NCI-H446 treated with DMSO at 0.1 percent for 48 hours (cell line): Measurements from ENCODE around the gene PIP4K2B.
"Not testable (repeated sequence)": the region's sequence is repeated elsewhere in the genome, so short reads cannot be mapped to it uniquely, and the experiment has no call there.

Source experiments
- DNase-seq: peaks from one replicate; lab custom pipeline; 2025; lab: John Stamatoyannopoulos, UW

The PIP4K2B gene

GRCh38 chr17:38730526-38731379, 68.6 kb downstream of the PIP4K2B start:
- DNase-seq, result no peak

GRCh38 chr17:38729886-38730525, 69.3 kb downstream of the PIP4K2B start, which contains the start of gene CISD3:
CISD3 (plus strand) TSS chr17:38730341; CDS start chr17:38730359, 18 bp downstream.
- DNase-seq, result peak; percentile 47

GRCh38 chr17:38729368-38729885, 69.9 kb downstream of the PIP4K2B start:
- no peak for DNase-seq

- no peak for DNase-seq
Observed at GRCh38 chr17:38728290-38728831, 71.0 kb downstream of the PIP4K2B start.

GRCh38 chr17:38727736-38728135, 71.6 kb downstream of the PIP4K2B start:
- no peak for DNase-seq

- DNase-seq, result not testable (repeated sequence)
Observed at GRCh38 chr17:38726145-38726544, 73.2 kb downstream of the PIP4K2B start.

- no peak for DNase-seq
Observed at GRCh38 chr17:38725066-38725465, 74.3 kb downstream of the PIP4K2B start.

- DNase-seq, result peak; percentile 56
Observed at GRCh38 chr17:38724337-38724988, 74.9 kb downstream of the PIP4K2B start.

- DNase-seq, result no peak
Observed at GRCh38 chr17:38721802-38722201, 77.6 kb downstream of the PIP4K2B start.

GRCh38 chr17:38720941-38721340, 78.4 kb downstream of the PIP4K2B start:
- no peak for DNase-seq

- no peak for DNase-seq
Observed at GRCh38 chr17:38719943-38720641, 79.3 kb downstream of the PIP4K2B start.

GRCh38 chr17:38719289-38719942, 79.9 kb downstream of the PIP4K2B start:
- no peak for DNase-seq

- no peak for DNase-seq
Observed at GRCh38 chr17:38717139-38717745, 82.1 kb downstream of the PIP4K2B start.

- DNase-seq, result no peak
Observed at GRCh38 chr17:38716368-38717005, 82.9 kb downstream of the PIP4K2B start.
